Mucosa of descending colon (tissue), 3 donors: Measurements from ENCODE around the gene CTNS. TPM values are rescaled to one million over a fixed set of nuclear protein-coding genes. Genes with fewer than 3 reads are reported as not detected.
A peak's percentile ranks its signal among the peaks of the same experiment; 100 is the strongest.

Source experiments
- ATAC-seq: fragments of 200-7000 bp; cut with Tn5 transposase; one replicate; pipeline ENCODE4 v1.9.1; 2020; ENCODE audit warnings: mild to moderate bottlenecking, moderate library complexity
- DNase-seq, 3 donors: peaks; one replicate each; pipeline ENCODE4 v3.0.0-alpha.2; 2020
- H3K36me3 ChIP-seq: fragments of 200-600 bp; one replicate; pipeline ENCODE4 v1.8.0; 2021; ENCODE audit warnings: low read depth, mild to moderate bottlenecking
- H3K4me1 ChIP-seq: fragments of 200-600 bp; one replicate; pipeline ENCODE4 v1.8.0; 2021; ENCODE audit warnings: low read depth, mild to moderate bottlenecking
- H3K4me3 ChIP-seq: fragments of 200-600 bp; one replicate; pipeline ENCODE4 v1.8.0; 2021; ENCODE audit warnings: mild to moderate bottlenecking
- H3K9me3 ChIP-seq: fragments of 200-600 bp; one replicate; pipeline ENCODE4 v1.8.0; 2021; ENCODE audit warnings: mild to moderate bottlenecking
- CTCF ChIP-seq: fragments of 200-600 bp; IDR thresholded peaks from one replicate; pipeline ENCODE4 v1.8.0; 2022; ENCODE audit warnings: antibody characterized with exemption, mild to moderate bottlenecking
- intact Hi-C, 2 donors: fragments of 100-400 bp; cut with DNase I in 1 of 2; cut with micrococcal nuclease in 1 of 2; formaldehyde crosslinking; loops; one replicate each; pipeline versions ENCODE4 v1.11.0 to v1.11.1; 2022; cut with DNase I, micrococcal nuclease
- total RNA-seq, 3 donors: library from RNA; stranded (reverse); fragmentation: NEBNext Ultra II Directional in 2 of 3; extraction: Animal tissue kit (Norgen Biotek cat#: 25700) in 2 of 3; gene quantifications; one replicate each; pipeline versions ENCODE4 v1.2.1 to v1.2.4, GENCODE V29; 2021 to 2023
- donor health status: DM: no; HTN: no; CAD: no; lungs with moderate emphysema.
- donor health status: DM: no; HTN: no; CAD: no.
- donor health status: DM: no; HTN: yes; CAD: no.

CTNS gene
- total RNA-seq, 3 donors from 2014 or later = 9.6 to 13.4 (median 13.1) TPM

GRCh38 chr17:3693829-3694231 lies 57.3 kb downstream of the CTNS start:
- peak in 1 of 3 donors; percentile 48 for DNase-seq
- no peak for TF ChIP-seq CTCF
- H3K36me3 ChIP-seq = no peaks in the 10 kb centered on the region
- peaks cover 6% of the 10 kb centered on the region for H3K9me3 ChIP-seq
- intact Hi-C loops = no loop called here
- H3K4me1 ChIP-seq = peaks cover 8% of the 10 kb centered on the region
- peak; percentile 6 for ATAC-seq
- no peak overlapping the region for H3K4me3 ChIP-seq

GRCh38 chr17:3695129-3695722 lies 58.7 kb downstream of the CTNS start:
- Histone ChIP-seq H3K36me3 (no peaks in the 10 kb centered on the region), H3K4me3 (no peak overlapping the region), H3K9me3 (peaks cover 6% of the 10 kb centered on the region), H3K4me1 (peaks cover 8% of the 10 kb centered on the region)
- DNase-seq (peak in 1 of 3 donors; percentile 58), ATAC-seq (peak; percentile 28)
- no peak for TF ChIP-seq CTCF
- intact Hi-C loops = no loop called here

GRCh38 chr17:3695723-3696411 lies 59.3 kb downstream of the CTNS start, which contains the start of gene P2RX5:
Gene P2RX5 (minus strand): TSS chr17:3696155. CDS start chr17:3696005, 150 bp downstream.
- Histone ChIP-seq H3K4me3 (no peak within 1 kb of the TSS), H3K36me3 (no peaks in the 10 kb centered on the region), H3K4me1 (peaks cover 8% of the 10 kb centered on the region), H3K9me3 (peaks cover 6% of the 10 kb centered on the region)
- ATAC-seq = peak; percentile 75
- no peak for TF ChIP-seq CTCF
- peak in 2 of 3 donors; percentile 51 to 81 for DNase-seq
- intact Hi-C loops = no loop called here

- intact Hi-C loops = no loop called here
Observed at GRCh38 chr17:3697103-3697476, 60.5 kb downstream of the CTNS start.

GRCh38 chr17:3698139-3698538 lies 61.6 kb downstream of the CTNS start:
- no peak for DNase-seq
- ATAC-seq = no peak

More at GRCh38 chr17:3697103-3697476, 60.5 kb downstream of the CTNS start:
- DNase-seq (no peak), ATAC-seq (no peak)
- H3K36me3 ChIP-seq = no peaks in the 10 kb centered on the region
- TF ChIP-seq CTCF = no peak
- H3K9me3 ChIP-seq = peaks cover 6% of the 10 kb centered on the region
- H3K4me3 ChIP-seq = no peak overlapping the region
- H3K4me1 ChIP-seq = peaks cover 8% of the 10 kb centered on the region

More at GRCh38 chr17:3698139-3698538, 61.6 kb downstream of the CTNS start:
- no peak for TF ChIP-seq CTCF
- Histone ChIP-seq H3K36me3 (no peaks in the 10 kb centered on the region), H3K9me3 (peaks cover 6% of the 10 kb centered on the region), H3K4me3 (no peak overlapping the region), H3K4me1 (peaks cover 8% of the 10 kb centered on the region)
- intact Hi-C loops = no loop called here
